ENCODE data around the gene ROBO1.
"Not testable (repeated sequence)": the region's sequence is repeated elsewhere in the genome, so short reads cannot be mapped to it uniquely, and the experiment has no call there.

Gene ROBO1

GRCh38 chr3:78908236-78908635, 859.6 kb downstream of the ROBO1 start:
- DNase-seq (ENCODE audit: low spot score) = no peak

- DNase-seq (ENCODE audit: low spot score) = no peak
These were observed 860.4 kb downstream of the ROBO1 start for GRCh38 chr3:78907367-78907766.

- DNase-seq (ENCODE audit: low spot score) = no peak
These were observed 860.9 kb downstream of the ROBO1 start for GRCh38 chr3:78906930-78907329.

- DNase-seq (ENCODE audit: low spot score) = no peak
These were observed 861.6 kb downstream of the ROBO1 start for GRCh38 chr3:78906245-78906644.

GRCh38 chr3:78905700-78906099, 862.1 kb downstream of the ROBO1 start:
- no peak for DNase-seq (ENCODE audit: low spot score)

- no peak for DNase-seq (ENCODE audit: low spot score)
These were observed 866.3 kb downstream of the ROBO1 start for GRCh38 chr3:78901544-78901943.

GRCh38 chr3:78900880-78901279, 866.9 kb downstream of the ROBO1 start:
- DNase-seq (ENCODE audit: low spot score) = no peak

- DNase-seq (ENCODE audit: low spot score) = no peak
These were observed 867.4 kb downstream of the ROBO1 start for GRCh38 chr3:78900426-78900825.

GRCh38 chr3:78895528-78895927, 872.3 kb downstream of the ROBO1 start:
- DNase-seq (ENCODE audit: low spot score) = no peak

- DNase-seq (ENCODE audit: low spot score) = no peak
These were observed 873.0 kb downstream of the ROBO1 start for GRCh38 chr3:78894787-78895186.

- no peak for DNase-seq (ENCODE audit: low spot score)
These were observed 874.6 kb downstream of the ROBO1 start for GRCh38 chr3:78893161-78893560.

GRCh38 chr3:78889348-78889747, 878.5 kb downstream of the ROBO1 start:
- DNase-seq (ENCODE audit: low spot score) = no peak

- no peak for DNase-seq (ENCODE audit: low spot score)
These were observed 879.2 kb downstream of the ROBO1 start for GRCh38 chr3:78888635-78889034.

- DNase-seq (ENCODE audit: low spot score) = no peak
These were observed 880.2 kb downstream of the ROBO1 start for GRCh38 chr3:78887547-78888011.

- DNase-seq (ENCODE audit: low spot score) = no peak
These were observed 880.8 kb downstream of the ROBO1 start for GRCh38 chr3:78887029-78887428.

GRCh38 chr3:78884567-78884966, 883.2 kb downstream of the ROBO1 start:
- not testable (repeated sequence) for DNase-seq (ENCODE audit: low spot score)

GRCh38 chr3:78882251-78882650, 885.5 kb downstream of the ROBO1 start:
- no peak for DNase-seq (ENCODE audit: low spot score)

GRCh38 chr3:78881501-78881900, 886.3 kb downstream of the ROBO1 start:
- DNase-seq (ENCODE audit: low spot score) = no peak

- DNase-seq (ENCODE audit: low spot score) = no peak
These were observed 887.0 kb downstream of the ROBO1 start for GRCh38 chr3:78880603-78881461.

GRCh38 chr3:78879295-78879860, 888.4 kb downstream of the ROBO1 start:
- no peak for DNase-seq (ENCODE audit: low spot score)

- DNase-seq (ENCODE audit: low spot score) = no peak
These were observed 889.0 kb downstream of the ROBO1 start for GRCh38 chr3:78878789-78879188.

- no peak for DNase-seq (ENCODE audit: low spot score)
These were observed 889.8 kb downstream of the ROBO1 start for GRCh38 chr3:78878011-78878410.

GRCh38 chr3:78875851-78876250, 891.9 kb downstream of the ROBO1 start:
- no peak for DNase-seq (ENCODE audit: low spot score)

- DNase-seq (ENCODE audit: low spot score) = no peak
These were observed 892.4 kb downstream of the ROBO1 start for GRCh38 chr3:78875436-78875835.
